NCI-H187 treated with DMSO at 0.1 percent for 48 hours (cell line): ENCODE measurements around the gene MOAP1.
"Not testable (repeated sequence)": the region's sequence is repeated elsewhere in the genome, so short reads cannot be mapped to it uniquely, and the experiment has no call there.

Experiments used
- DNase-seq: peaks from one replicate; lab custom pipeline; 2025; lab: John Stamatoyannopoulos, UW

The MOAP1 gene

DNA sequence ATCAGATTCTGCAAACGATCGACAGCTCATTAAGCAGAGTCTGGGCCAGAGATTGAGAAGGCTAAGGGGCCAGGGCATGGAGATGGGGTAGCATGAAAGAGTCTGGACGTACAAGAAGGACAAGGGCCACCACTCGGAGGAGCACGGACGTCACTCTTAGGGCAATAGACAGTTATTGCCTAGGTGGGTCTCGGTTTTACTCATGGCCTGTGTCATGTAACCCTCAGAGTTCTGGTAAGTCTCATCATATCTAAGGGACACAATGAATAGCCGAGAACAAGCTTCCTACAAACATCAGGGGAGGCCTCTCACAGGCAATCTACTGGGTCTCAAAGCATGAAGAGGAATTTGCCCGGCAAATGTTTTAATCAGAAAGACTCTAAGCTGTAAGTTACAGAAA lies 38.6 kb downstream of the MOAP1 start:
- DNase-seq: no peak

DNA sequence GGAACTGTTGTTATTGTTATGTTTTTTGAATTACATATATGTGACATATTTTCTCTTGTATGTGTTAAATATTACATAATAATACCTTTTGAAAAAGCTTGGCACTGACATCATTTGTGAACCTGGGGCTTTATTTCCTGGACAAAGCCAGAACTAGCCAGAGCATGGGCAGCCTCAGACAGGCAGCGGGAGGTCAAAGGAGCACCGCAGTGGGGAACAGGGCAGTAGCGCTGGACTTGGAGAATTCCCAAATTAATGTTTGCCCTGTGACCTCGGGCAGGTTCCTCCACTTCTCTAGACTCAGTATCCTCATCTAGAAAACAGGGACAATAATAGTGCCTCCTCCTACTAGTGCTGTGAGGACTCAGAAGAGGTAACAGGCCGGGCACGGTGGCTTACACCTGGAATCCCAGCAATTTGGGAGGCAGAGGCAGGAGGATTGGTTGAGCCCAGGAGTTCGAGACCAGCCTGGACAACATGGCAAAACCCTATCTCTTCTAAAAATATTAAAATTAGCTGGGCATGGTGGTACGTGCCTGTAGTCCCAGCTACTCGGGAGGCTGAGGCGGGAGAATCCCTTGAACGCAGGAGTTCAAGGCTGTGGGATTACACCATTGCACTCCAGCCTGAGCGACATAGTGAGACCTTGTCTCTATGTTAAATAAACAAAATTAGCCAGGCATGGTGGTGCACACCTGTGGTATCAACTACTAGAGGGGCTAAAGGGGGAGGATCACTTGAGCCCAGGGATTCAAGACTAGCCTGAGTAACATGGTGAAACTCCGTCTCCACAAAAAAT lies 41.6 kb downstream of the MOAP1 start:
- no peak for DNase-seq

- peak; percentile 35 for DNase-seq
Observed at GRCh38 chr14:93137864-93138263, 46.8 kb downstream of the MOAP1 start.

DNA sequence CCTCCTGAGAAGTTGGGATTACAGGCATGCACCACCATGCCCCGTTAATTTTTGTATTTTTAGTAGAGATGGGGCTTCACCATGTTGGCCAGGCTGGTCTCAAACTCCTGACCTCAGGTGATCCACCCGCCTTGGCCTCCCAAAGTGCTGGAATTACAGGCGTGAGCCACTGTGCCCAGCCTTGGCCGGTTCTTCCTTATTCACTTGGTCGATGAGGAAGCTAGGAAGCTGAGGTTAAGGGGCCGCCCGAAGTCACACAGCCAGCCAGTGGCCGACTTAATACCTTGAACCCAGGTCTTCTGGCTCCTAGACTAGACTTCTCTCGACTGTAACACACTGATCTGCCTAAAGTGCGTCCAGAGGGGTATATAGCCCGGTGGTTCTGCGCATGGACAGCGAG lies 48.2 kb downstream of the MOAP1 start:
- not testable (repeated sequence) for DNase-seq

GRCh38 chr14:93136009-93136408 lies 48.7 kb downstream of the MOAP1 start:
- DNase-seq: no peak

DNA sequence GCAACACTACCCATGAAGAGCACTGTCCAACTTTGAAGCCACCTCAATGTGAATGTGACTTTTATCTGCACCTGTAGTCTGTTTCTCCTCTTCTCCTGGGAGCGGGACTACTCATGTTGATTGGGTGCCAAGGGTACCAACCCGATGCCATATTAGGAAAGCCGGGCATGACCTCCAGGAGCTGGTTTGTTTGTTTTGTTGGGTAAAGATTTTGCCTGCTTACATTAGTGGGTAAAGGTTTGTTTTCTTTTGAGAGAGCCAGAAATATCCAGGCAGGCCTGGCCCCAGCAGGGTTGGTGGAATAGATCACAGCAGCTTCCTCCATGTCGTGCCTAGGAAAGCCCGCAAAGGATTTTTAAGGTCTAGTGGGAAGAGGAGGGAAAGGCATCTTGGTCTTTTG lies 49.3 kb downstream of the MOAP1 start:
- DNase-seq: no peak

GRCh38 chr14:93133464-93133863 lies 51.2 kb downstream of the MOAP1 start:
- no peak for DNase-seq

GRCh38 chr14:93132472-93133065 lies 52.1 kb downstream of the MOAP1 start:
- no peak for DNase-seq
